Measurements from ENCODE around the gene PRR30. TPM values are rescaled to one million over a fixed set of nuclear protein-coding genes. Genes with fewer than 3 reads are reported as not detected.

Gene PRR30
- total and polyA plus RNA-seq, 8 donors, result not detected

GRCh38 chr2:27155069-27155520 lies 15.9 kb upstream of the PRR30 start:
- intact Hi-C loops (cut with DNase I; ENCODE audit: low total_unique reads), result no loop called here
- Histone ChIP-seq H3K36me3 (no peaks in the 10 kb centered on the region), H3K4me1 (no peaks in the 10 kb centered on the region), H3K27ac (no peak overlapping the region), H3K9me3 (no peaks in the 10 kb centered on the region), H3K27me3 (peaks cover 0 to 7% (median 0%) of the 10 kb centered on the region in 3 donors), H3K4me3 (no peak overlapping the region)
- no peak for DNase-seq
- 72 to 83% (median 78%) methylated on average over 9 of the region's 9 CpGs for WGBS, 5 donors
- no peak for TF ChIP-seq POLR2A (IDR thresholded peaks at IDR 0.05)
- TF ChIP-seq CTCF (IDR thresholded peaks at IDR 0.05), result no peak
- TF ChIP-seq POLR2AphosphoS5 (IDR thresholded peaks at IDR 0.05), result no peak
- TF ChIP-seq EP300 (IDR thresholded peaks at IDR 0.05), result no peak

- TF ChIP-seq POLR2A (IDR thresholded peaks at IDR 0.05), result no peak
- TF ChIP-seq EP300 (IDR thresholded peaks at IDR 0.05), result no peak
- TF ChIP-seq CTCF (IDR thresholded peaks at IDR 0.05), result no peak
- H3K27ac ChIP-seq, result no peak overlapping the region
- no peaks in the 10 kb centered on the region for H3K4me1 ChIP-seq
- H3K27me3 ChIP-seq, result peaks cover 0 to 12% (median 0%) of the 10 kb centered on the region in 3 donors
- intact Hi-C loops (cut with DNase I; ENCODE audit: low total_unique reads), result no loop called here
- no peak overlapping the region for H3K4me3 ChIP-seq
- DNase-seq, result peak in 1 of 2 donors; percentile 36
- H3K36me3 ChIP-seq, result no peaks in the 10 kb centered on the region
- H3K9me3 ChIP-seq, result no peaks in the 10 kb centered on the region
- WGBS, 5 donors, result 59 to 82% (median 76%) methylated on average over 6 of the region's 6 CpGs
These were observed 15.3 kb upstream of the PRR30 start for GRCh38 chr2:27154488-27154887.

DNA sequence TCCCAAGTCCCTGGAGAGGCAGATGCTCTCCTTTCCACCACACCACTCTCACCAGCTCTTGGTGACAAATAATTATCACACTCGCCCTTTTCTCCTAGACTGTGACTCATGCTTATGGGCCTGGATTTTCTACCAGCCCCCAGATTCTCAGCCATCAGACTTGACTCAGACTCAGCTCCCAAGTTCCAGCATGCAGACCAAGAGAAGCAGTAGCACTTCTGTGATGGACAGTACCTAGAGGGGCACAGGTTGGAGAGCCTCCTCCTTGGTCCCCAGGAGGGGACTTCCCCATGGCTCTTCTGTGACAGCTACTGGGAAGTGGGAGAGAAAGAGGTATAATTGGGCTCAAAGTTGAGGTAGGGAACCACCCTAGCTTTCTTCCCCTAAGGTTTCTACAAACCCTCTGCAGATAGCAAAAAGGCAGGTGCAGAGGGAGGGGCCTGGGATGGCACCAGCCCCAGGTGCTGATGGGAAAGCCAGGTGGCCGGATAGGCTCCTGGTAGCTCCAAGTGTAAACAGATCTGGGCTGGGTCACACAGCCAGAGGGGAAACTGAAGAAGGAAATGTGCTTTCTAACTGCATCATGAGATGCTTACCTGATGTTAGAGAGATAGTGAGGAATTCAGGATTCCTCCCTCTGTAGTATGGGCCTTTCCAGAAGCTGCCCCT lies 13.7 kb upstream of the PRR30 start:
- peaks cover 0 to 25% (median 0%) of the 10 kb centered on the region in 3 donors for H3K27me3 ChIP-seq
- DNase-seq, result no peak
- no peaks in the 10 kb centered on the region for H3K4me1 ChIP-seq
- no peak overlapping the region for H3K27ac ChIP-seq
- WGBS, 5 donors, result 48 to 65% (median 60%) methylated on average over 2 of the region's 2 CpGs
- intact Hi-C loops (cut with DNase I; ENCODE audit: low total_unique reads), result no loop called here
- TF ChIP-seq POLR2A (IDR thresholded peaks at IDR 0.05) (no peak), POLR2AphosphoS5 (IDR thresholded peaks at IDR 0.05) (no peak), EP300 (IDR thresholded peaks at IDR 0.05) (no peak), CTCF (IDR thresholded peaks at IDR 0.05) (no peak)
- H3K9me3 ChIP-seq, result no peaks in the 10 kb centered on the region
- H3K36me3 ChIP-seq, result no peaks in the 10 kb centered on the region
- H3K4me3 ChIP-seq, result no peak overlapping the region

DNA sequence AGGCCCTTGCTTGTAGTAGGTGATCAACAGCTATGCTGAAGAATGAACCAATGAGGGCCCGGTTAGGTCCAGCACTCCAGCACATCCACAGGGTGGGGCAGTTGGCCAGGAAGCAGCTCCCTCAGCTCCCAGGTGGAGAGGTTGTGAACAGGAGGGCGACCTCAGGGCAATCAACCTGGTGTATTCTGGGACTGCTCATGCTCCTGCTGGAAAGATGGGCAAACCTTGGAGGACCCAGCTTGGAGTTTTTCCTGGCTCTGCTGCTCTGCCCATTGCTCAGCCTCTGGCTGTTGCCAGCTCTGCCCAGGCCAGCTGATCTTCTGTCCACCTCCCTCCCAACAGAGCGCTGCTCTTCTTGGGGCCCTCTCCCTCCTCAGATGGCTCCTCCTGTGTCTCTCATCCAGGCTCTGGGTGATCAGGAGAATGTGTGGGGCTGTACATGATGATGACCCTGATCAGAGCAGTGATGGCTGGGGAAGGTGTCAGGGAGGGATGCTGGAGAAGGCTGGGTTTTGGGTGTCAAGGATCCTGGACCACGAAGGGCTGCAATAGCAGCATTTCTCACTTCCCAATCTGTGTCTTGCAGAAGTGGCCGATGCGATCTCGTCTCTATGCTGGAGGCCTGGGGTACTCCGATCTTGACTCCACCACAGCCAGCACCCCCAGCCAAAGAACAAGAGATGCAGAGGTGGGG lies 13.0 kb upstream of the PRR30 start:
- Histone ChIP-seq H3K4me1 (no peaks in the 10 kb centered on the region), H3K9me3 (no peaks in the 10 kb centered on the region), H3K27ac (no peak overlapping the region), H3K36me3 (no peaks in the 10 kb centered on the region), H3K4me3 (no peak overlapping the region), H3K27me3 (peaks cover 0 to 26% (median 0%) of the 10 kb centered on the region in 3 donors)
- TF ChIP-seq POLR2A (IDR thresholded peaks at IDR 0.05), result no peak
- no peak for TF ChIP-seq CTCF (IDR thresholded peaks at IDR 0.05)
- TF ChIP-seq POLR2AphosphoS5 (IDR thresholded peaks at IDR 0.05), result no peak
- no peak for TF ChIP-seq EP300 (IDR thresholded peaks at IDR 0.05)
- intact Hi-C loops (cut with DNase I; ENCODE audit: low total_unique reads), result no loop called here
- 77 to 85% (median 81%) methylated on average over 8 of the region's 8 CpGs for WGBS, 5 donors
- DNase-seq, result no peak

Measured in stomach (tissue), 9 donors.